GM19372 (cell line): ENCODE data around the gene EID1.
"Not testable (repeated sequence)": the region's sequence is repeated elsewhere in the genome, so short reads cannot be mapped to it uniquely, and the experiment has no call there.

Experiments
- ATAC-seq: cut with Tn5 transposase; IDR thresholded peaks from one replicate; pipeline ENCODE4 v1.9.1; 2021; ENCODE audit warnings: mild to moderate bottlenecking, low read depth, moderate library complexity; ENCODE audit not compliant: unreplicated experiment

EID1 gene, protein sequence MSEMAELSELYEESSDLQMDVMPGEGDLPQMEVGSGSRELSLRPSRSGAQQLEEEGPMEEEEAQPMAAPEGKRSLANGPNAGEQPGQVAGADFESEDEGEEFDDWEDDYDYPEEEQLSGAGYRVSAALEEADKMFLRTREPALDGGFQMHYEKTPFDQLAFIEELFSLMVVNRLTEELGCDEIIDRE

DNA sequence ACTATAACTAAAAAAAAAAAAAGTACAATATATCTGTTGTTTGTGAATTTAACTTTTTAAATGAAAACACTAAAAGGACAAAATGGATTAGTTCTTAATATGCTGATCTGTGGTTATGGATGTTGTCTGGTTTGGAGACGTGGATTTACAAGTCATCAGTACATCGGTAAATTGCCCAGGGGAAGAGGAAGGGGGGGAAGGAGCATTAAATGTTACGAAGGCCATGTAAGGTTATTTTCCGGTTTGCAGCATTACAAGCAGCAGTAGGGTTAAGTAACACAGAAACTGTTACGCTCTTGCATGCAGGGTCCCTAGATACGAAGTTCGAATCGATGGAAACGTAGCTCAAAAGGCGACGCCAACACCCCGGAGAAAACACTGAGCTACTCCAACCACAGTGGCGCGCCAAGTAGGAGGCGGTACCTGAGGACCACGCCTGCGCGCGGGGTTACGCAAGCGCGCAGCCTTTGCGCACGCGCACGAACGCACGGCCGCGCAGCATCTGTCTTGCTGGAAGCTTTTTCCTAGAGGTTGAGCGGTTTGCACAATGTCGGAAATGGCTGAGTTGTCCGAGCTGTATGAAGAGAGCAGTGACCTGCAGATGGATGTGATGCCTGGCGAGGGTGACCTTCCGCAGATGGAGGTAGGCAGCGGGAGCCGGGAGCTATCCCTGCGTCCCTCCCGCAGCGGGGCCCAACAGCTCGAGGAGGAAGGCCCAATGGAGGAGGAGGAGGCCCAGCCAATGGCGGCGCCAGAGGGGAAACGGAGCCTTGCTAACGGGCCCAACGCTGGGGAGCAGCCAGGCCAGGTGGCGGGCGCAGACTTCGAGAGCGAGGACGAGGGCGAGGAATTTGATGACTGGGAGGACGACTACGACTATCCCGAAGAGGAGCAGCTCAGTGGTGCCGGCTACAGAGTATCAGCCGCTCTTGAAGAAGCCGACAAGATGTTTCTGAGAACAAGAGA lies at the start of gene EID1:
Gene EID1 (plus strand): TSS at position 505 of the 966 bp plus-strand sequence. CDS start 43 bp downstream, at position 548.
- ATAC-seq, result peak; percentile 98

DNA sequence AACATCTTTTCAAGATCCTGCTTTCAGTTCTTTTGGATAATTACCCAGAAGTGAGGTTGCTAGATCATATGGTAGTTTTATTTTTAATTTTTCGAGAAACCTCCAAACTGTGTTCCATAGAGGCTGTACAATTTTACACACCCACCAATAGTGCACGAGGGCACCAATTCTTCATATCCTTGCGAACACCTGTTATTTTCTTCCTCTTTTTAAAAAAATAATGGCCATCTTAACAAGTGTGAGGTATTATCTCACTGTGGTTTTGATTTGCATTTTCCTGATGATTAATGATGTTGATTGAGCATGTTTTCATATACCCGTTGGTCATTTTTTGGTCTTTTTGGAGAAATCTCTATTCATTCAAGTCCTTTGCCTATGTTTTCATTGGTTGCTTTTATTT lies 49.5 kb upstream of the EID1 start:
- ATAC-seq, result no peak

DNA sequence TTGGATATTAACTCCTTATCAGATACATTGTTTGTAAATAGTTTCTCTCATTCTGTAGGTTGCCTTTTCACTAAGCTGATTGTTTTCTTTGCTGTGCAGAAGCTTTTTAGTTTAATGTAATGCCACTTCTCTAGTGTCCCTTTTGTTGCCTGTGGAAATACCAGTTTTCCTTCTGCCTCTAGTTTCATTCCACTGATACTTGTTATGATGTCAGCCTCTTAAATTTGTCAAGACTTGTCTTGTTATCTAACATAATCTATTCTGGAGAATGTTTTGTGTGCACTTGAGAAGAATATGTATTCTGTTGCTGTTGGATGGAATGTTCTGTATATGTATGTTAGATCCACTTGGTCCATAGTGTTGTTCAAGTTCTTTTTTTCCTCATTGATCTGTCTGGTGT lies 49.0 kb upstream of the EID1 start:
- no peak for ATAC-seq

DNA sequence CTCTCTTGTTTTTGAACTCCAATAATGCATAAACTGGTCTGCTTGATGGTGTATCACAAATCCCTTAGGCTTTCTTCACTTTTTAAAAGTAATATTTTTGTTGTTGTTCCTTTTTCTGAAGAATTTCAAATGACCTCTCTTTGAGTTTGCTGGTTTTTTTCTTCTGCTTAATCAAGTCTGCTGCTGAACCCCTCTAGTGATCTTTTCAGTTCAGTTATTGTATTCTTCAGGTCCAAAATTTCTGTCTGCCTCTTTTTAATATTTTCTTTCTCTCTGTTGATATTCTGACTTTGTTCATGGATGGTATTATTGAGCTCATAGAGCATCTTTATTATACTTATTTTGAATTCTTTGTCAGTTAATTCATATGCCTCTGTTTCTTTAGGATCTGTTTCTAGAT lies 45.3 kb upstream of the EID1 start:
- no peak for ATAC-seq

DNA sequence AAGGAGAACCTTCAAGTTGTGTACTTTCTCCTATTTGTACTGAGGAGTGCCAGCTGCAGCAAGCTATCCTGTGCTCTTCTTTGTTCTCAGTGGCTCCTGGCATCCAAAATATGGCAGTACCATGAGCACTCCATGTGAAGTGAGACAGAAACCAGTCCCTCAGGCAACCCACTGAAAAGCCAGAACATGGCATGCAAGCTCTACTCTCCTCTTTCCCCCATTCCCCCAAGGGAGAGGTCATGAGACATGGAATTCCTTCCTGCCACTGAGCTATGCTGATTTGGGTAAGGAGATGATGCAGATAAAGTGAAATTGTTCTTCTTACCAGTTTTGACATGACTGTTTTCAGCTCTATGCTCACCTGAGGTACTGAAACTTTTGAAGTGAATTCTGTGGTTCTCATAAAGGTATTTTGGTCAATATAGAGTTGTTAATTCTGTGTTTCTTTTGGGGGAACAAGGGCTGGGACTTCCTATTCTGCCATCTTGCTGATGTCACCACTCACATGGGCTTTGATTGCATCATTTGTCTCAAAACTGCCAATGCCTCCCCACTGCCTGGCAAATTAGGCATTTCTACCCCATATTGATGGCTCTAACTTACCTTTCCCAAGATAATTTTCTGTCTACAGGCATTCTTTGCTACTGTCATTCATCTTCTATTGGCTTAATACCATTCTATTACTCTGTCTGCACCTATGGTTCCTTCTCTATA lies 44.3 kb upstream of the EID1 start:
- ATAC-seq, result no peak

DNA sequence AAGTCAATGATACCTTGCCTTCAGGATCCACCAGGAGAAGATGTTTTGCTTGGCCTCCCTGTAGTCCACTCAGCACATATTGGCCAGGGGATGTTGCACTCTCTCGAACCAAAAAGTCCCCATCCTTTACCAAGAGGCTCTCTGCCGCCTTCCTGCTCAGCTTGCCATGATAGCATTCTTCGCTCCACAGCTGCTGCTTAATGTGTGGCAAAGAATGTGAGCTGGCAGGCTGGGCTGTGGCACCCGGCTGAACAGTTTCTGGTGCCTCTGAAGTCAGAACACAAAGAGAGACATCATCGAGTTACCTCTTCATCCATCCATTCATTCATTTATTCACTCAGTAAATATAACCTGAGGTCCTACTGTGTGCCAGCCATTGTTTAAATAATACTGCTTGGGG lies 43.2 kb upstream of the EID1 start:
- ATAC-seq, result no peak

DNA sequence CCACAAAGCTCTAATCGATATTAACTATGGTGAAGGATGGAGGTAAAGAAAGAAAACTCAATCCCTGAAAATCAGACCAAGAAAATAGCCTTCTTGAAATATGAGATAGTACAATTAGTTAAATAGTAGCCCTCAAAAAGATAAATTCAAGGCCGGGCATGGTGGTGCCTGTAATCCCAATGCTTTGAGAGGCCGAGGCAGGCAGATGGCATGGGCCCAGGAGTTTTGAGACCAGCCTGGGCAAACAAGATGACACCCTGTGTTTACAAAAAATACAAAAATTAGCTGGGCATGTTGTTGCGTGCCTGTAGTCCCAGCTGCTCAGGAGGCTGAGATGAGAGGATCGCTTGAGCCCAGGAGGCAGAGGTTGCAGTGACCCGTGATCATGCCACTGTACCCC lies 35.4 kb upstream of the EID1 start:
- ATAC-seq, result no peak

DNA sequence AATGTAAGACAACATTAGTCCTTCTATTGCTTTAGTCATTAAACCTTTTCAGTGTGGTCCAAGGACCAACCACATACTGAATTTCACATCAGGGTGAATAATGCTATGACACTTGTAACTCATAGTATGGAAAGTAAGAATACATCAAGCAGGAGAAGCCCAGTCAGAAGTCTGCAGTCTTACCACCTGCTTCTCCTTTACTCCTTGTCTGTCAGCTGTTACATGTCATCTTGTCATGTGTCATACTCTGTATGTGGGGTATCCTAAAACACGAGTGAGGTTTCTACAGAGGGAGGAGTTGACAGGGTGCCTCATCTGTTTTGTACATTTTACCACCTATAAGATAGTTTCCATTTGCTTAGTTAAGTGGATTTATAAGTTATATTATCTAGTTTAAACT lies 32.8 kb upstream of the EID1 start:
- ATAC-seq, result no peak

DNA sequence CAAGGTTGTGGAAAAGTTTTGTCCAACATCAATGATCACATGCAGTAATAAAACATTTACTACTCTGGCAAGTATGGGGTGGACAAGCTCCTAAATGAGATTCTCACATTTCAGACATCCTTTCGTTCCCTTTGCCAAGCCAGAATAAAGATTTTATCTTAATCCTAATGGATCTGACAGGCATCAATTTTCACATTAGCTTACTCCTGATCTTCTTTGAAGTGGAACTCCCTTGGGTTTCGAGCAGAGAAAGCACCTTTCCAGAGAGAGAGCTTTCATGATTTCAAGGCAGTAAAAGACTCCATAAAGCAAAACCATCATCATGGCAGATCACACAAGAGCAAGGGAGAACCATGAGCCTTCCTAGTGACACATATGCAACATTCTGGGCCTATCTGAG lies 27.3 kb upstream of the EID1 start:
- ATAC-seq, result no peak

DNA sequence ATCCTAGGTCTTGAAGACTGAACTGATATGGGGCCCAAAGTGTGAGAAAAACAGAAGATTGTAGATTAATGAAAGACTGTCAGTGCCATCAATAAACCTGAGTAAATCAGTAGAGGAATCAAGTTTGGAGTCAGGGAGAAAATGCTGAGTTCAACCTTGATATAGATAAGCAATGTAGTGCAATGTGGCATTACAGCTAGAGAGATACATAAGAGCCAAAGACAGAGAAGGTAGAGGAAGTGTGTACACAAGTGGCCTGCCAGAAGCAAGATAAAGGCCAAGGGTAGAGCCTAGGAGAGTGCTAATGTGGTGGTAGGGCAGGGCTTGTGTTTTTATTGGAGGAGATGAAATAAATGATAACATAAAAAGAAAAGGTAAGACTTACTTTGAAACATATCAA lies 26.0 kb upstream of the EID1 start:
- no peak for ATAC-seq

DNA sequence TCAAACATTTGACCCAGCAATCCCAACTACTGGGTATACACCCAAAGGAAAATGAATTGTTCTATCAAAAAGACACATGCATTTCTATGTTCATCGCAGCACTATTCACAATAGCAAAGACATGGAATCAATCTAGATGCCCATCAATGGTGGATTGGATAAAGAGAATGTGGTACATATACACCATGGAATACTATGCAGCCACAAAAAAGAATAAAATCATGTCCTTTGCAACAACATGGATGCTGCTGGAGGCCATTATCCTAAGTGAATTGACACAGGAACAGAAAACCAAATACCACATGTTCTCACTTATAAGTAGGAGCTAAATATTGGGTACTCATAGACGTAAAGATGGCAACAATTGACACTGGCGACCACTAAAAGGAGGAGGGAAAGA lies 23.5 kb upstream of the EID1 start:
- ATAC-seq, result not testable (repeated sequence)

DNA sequence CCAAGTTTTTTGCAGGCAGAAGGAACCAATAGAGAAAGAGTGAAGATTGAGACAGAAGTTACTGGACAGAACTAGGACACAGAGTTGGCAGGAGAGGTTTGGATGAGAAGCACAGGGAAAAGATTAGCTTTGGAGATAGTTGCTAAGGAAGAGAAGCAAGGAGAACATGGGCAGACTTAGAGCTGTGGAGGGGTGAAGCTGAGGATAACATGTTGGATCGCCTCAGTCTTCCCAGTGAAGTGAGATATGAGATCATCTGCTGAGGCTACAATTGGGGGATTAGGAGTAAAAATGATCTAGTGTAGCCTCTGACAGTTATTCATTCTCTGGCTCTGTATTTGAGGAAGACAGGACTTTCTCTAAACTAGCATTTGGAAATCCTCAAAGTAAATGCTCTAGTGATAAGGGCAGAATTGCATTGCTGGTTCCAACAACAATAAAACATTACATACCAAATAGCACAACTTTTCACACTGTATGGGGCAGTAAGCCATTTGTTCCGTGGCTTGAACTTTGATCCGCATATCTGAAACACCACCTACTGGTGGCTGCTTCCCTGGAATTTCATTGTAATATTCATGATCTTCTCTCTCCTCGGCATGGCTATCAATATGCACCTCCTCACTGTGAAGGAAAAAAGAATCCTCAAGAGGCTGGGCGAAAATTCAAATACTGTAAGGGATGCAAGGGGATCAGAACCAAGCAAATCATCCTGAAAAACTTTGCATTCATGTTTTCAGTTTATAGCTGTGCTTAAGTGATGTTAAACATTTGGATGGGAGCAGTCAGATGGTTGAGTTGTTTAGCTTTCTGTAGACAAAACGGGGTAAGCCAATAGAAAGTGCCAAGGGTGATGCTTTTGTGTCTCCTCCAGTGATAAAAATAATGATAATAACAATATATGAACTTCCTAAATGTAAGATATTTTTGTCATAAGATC lies 22.2 kb upstream of the EID1 start:
- no peak for ATAC-seq

DNA sequence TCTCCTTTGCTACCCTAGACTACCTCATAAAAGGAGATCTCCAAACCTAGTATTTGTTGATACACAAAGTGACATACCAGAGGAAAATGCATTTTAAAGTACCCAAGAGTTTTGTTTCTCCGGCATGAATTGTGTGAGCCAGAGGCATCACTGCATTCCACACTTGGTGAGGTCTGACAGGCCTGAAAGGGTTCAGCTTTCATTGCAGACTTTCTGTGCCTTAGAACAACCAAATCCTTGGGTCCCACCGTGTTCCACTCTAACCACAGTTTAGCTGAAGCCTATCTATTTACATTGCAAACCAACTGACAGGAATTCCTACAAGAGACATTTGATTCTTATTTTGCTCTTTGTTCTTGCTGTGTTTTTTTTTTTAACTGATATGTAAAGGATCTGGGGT lies 21.0 kb upstream of the EID1 start:
- no peak for ATAC-seq

DNA sequence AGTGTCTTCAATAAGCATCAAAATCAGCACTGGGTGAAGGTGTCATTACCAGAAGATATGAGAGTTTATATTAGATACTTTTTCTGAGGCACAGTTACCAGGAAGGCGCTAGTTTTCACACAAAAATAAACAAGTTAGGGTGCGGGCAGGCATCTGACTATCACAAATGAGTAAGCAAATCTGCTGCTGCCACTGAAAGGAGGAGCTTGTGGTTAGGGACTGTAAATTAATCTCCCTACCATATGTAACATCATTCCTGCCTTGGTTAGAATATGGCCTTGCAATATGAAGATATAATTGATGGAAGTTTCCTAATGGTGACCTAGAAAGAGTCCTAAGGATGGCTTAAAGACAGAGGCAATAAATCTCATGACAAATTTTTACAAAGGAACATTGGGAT lies 19.5 kb upstream of the EID1 start:
- no peak for ATAC-seq

DNA sequence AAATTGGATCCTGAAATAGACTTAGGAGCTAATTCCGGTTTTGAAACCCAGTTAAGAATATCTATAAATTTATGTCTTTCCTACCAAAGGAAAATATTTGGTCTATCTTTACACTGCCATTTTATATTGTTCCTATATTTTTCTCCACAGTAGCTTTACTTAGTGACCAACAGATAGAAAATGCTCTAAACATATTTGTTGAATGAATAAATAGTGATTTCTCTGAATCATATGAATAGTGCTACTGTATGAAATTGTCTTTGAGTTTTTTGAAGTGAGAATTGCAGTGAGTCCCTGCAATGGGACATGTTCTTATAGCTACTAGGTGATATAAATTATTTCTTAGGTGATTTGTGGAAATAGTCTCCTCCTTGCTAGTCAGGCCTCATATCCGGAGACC lies 18.5 kb upstream of the EID1 start:
- no peak for ATAC-seq

DNA sequence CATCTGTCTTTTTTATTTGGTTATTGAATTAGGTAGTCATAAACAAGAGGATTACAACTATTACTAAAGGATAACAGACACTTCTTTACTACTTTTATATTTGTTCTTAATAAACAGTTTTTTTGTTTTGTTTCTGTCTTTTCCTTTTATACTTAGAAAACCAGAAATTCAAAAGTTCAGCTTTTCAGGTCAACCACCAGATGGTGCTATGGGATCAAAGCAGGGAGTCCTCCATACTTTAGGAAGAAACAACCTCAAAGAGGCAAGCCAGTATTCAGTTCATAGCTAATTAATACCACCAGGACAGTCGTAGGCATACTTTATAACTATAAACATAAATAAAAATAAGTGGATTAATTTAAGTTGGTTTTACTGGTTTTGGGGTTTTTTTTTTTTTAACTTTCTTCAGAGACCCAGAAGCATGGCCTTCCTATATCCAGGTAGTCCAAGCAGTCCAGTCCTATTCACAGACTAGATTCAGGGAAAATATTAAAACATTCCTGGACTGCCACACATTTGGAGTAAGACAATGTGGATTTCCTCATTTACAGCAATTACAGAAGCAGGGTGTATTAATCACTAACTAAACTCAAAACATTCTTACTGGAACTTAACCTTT lies 16.0 kb upstream of the EID1 start:
- ATAC-seq, result peak; percentile 70

DNA sequence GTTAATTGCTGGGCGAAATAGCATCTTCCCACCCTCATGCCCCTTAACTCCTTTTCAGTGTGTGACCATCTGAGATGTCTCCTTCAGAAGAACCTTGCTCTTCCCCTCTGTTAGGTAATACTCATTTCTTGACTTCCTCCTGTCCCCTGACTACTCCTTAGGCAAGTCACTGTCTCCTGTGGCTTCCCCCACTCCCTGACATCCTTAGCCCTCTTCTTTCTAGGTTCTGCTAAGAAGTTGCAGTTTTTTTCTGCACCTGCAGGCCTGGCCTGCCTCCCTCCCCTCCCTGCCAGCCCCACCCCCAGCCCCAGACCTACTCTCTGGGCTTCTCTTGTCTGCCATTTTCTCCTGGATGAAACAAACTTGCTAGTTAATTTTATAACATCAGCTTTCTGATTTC lies 15.2 kb upstream of the EID1 start:
- no peak for ATAC-seq

DNA sequence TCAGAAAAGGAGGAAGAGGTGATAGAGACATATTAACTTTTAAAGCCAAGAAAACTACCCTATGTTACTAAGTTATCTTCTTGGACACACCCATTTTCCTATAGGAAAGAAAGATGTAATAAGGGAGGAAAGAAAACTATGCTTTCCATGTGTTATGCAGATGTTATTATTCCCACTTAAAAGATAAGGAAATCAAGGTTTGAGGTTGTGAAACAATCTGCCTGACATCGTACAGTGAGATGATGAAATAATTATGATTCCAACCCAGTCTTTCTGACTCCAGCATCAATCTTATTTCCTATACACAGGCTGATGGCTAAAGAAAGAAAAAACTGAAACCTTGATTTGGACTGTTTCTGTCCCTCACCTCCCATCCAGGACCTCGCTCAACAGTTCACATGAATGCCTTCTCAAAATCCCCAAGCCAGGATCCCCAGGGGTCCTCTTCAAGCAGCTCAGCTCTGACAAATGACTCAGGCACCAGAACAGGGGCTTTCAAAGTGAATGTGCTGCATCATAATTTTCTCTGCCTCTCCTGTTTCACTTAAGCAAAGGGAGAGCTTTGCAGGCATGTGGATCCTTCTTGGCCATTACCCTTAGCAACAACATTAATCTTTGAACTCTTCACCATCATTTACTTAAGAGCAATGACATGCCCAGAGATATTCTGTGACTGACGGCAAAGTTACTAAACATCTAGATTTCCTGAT lies 12.4 kb upstream of the EID1 start:
- ATAC-seq, result no peak

DNA sequence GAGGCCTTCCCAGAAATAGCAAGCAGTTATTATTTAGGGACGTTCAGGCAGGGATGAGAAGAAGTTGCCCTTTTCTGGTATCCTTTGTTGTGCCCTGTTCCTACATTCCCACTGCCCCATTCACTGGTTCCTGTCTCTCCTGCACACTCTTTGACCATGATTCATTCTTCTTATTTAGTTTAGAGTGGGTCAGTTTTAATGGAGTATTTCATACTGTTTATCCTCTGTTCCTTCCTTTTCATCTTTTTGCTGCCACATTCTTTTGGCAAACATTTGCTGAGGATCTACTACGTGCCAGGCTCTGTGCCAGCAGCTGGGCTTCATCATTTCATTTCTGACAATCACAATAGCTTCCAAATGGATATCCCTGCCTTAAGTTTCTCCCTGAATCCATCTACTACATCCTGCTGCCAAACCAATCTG lies 11.8 kb upstream of the EID1 start:
- ATAC-seq, result no peak
